ENCODE results near the gene ITPRIPL1. TPM values are rescaled to one million over a fixed set of nuclear protein-coding genes. Genes with fewer than 3 reads are reported as not detected.

The ITPRIPL1 gene
- polyA plus RNA-seq, 1 donor from 2014 or later: not detected

DNA sequence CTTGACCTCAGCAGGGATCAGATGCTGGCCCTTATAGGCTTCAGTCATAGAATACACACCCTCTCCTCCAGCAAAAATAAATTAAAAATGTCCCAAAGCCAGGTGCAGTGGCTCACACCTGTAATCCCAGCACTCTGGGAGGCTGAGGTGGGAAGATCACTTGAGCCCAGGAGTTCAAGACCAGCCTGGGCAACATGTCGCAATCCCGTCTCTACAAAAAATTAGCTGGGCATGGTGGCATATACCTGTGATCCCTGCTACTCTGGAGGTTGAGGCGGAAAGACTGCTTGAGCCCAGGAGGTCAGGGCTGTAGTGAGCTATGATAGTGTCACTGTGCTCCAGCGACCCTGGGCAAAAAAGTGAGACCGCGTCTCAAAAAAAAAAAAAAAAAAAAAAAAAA is 4.8 kb downstream of the ITPRIPL1 start:
- no peak overlapping the region for H3K4me2 ChIP-seq (ENCODE audit: low read length)
- no peak overlapping the region for H2AFZ ChIP-seq (ENCODE audit: low read depth, low read length)
- no peaks in the 10 kb centered on the region for H3K36me3 ChIP-seq (ENCODE audit: insufficient read depth, low read length)
- no peaks in the 10 kb centered on the region for H3F3A ChIP-seq (ENCODE audit: insufficient read depth, low read length, poor library complexity, severe bottlenecking)
- H3K9me2 ChIP-seq (ENCODE audit: insufficient read depth, low read length): no peaks in the 10 kb centered on the region
- peaks cover 16% of the 10 kb centered on the region for H3K27me3 ChIP-seq (ENCODE audit: insufficient read depth, low read depth, low read length)
- TF ChIP-seq EZH2 (IDR thresholded peaks at IDR 0.05; ENCODE audit: borderline replicate concordance, insufficient read depth, low read length, poor library complexity, severe bottlenecking): no peak
- no peak for TF ChIP-seq POLR2AphosphoS5 (IDR thresholded peaks at IDR 0.05)
- TF ChIP-seq SMC3 (conservative IDR thresholded peaks at IDR 0.05; ENCODE audit: poor library complexity): no peak
- TF ChIP-seq EP300 (conservative IDR thresholded peaks at IDR 0.05; ENCODE audit: poor library complexity, severe bottlenecking): no peak
- TF ChIP-seq, protein P1, sequence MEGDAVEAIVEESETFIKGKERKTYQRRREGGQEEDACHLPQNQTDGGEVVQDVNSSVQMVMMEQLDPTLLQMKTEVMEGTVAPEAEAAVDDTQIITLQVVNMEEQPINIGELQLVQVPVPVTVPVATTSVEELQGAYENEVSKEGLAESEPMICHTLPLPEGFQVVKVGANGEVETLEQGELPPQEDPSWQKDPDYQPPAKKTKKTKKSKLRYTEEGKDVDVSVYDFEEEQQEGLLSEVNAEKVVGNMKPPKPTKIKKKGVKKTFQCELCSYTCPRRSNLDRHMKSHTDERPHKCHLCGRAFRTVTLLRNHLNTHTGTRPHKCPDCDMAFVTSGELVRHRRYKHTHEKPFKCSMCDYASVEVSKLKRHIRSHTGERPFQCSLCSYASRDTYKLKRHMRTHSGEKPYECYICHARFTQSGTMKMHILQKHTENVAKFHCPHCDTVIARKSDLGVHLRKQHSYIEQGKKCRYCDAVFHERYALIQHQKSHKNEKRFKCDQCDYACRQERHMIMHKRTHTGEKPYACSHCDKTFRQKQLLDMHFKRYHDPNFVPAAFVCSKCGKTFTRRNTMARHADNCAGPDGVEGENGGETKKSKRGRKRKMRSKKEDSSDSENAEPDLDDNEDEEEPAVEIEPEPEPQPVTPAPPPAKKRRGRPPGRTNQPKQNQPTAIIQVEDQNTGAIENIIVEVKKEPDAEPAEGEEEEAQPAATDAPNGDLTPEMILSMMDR (IDR thresholded peaks at IDR 0.05; ENCODE audit: poor library complexity, severe bottlenecking): no peak
- TF ChIP-seq RAD21 (conservative IDR thresholded peaks at IDR 0.05): no peak
- TF ChIP-seq, protein P2, sequence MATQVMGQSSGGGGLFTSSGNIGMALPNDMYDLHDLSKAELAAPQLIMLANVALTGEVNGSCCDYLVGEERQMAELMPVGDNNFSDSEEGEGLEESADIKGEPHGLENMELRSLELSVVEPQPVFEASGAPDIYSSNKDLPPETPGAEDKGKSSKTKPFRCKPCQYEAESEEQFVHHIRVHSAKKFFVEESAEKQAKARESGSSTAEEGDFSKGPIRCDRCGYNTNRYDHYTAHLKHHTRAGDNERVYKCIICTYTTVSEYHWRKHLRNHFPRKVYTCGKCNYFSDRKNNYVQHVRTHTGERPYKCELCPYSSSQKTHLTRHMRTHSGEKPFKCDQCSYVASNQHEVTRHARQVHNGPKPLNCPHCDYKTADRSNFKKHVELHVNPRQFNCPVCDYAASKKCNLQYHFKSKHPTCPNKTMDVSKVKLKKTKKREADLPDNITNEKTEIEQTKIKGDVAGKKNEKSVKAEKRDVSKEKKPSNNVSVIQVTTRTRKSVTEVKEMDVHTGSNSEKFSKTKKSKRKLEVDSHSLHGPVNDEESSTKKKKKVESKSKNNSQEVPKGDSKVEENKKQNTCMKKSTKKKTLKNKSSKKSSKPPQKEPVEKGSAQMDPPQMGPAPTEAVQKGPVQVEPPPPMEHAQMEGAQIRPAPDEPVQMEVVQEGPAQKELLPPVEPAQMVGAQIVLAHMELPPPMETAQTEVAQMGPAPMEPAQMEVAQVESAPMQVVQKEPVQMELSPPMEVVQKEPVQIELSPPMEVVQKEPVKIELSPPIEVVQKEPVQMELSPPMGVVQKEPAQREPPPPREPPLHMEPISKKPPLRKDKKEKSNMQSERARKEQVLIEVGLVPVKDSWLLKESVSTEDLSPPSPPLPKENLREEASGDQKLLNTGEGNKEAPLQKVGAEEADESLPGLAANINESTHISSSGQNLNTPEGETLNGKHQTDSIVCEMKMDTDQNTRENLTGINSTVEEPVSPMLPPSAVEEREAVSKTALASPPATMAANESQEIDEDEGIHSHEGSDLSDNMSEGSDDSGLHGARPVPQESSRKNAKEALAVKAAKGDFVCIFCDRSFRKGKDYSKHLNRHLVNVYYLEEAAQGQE (IDR thresholded peaks at IDR 0.05; ENCODE audit: borderline replicate concordance): no peak
- TF ChIP-seq TAF1 (IDR thresholded peaks at IDR 0.05; ENCODE audit: low read depth): no peak
- H3K79me2 ChIP-seq (replicated peaks; ENCODE audit: insufficient read depth, low read length): no peaks in the 10 kb centered on the region
- no peaks in the 10 kb centered on the region for H3K9me3 ChIP-seq (ENCODE audit: low read length)
- H4K20me1 ChIP-seq (ENCODE audit: insufficient read depth): no peaks in the 10 kb centered on the region
- no peak overlapping the region for H3K27ac ChIP-seq (ENCODE audit: low read length)
- no peak overlapping the region for H3K9ac ChIP-seq (ENCODE audit: low read length)
- H3K4me3 ChIP-seq (ENCODE audit: low read length): no peak overlapping the region

DNA sequence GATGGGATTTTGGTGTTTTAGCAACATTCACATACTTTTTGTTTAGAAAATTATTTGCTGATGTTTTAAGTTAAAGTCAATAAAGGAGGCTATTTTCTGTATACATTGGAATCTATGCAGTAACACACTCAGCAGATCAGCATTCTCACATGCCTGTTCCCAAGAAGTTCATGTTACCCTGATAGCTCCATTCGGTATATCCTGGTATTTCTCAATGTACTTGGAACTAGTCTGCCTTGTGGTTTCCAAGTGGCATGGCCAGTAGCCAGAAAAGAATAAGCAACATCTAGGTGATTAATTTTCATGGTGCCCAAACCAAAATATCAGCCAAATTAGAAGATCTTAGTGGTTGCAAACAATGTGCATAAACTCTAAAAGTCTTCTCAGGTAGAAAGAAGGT is 5.3 kb downstream of the ITPRIPL1 start:
- Histone ChIP-seq H3K79me2 (replicated peaks; ENCODE audit: insufficient read depth, low read length) (no peaks in the 10 kb centered on the region), H3K4me2 (ENCODE audit: low read length) (no peak overlapping the region)
- TF ChIP-seq TAF1 (IDR thresholded peaks at IDR 0.05; ENCODE audit: low read depth): no peak
- no peak for TF ChIP-seq MXI1 (conservative IDR thresholded peaks at IDR 0.05; ENCODE audit: poor library complexity, severe bottlenecking)
- TF ChIP-seq EP300 (conservative IDR thresholded peaks at IDR 0.05; ENCODE audit: poor library complexity, severe bottlenecking): no peak
- TF ChIP-seq EZH2 (IDR thresholded peaks at IDR 0.05; ENCODE audit: borderline replicate concordance, insufficient read depth, low read length, poor library complexity, severe bottlenecking): no peak
- TF ChIP-seq, protein P2 (IDR thresholded peaks at IDR 0.05; ENCODE audit: borderline replicate concordance): no peak
- no peak for TF ChIP-seq RAD21 (conservative IDR thresholded peaks at IDR 0.05)
- TF ChIP-seq, protein P1 (IDR thresholded peaks at IDR 0.05; ENCODE audit: poor library complexity, severe bottlenecking): no peak
- no peak for TF ChIP-seq POLR2AphosphoS5 (IDR thresholded peaks at IDR 0.05)
- TF ChIP-seq SMC3 (conservative IDR thresholded peaks at IDR 0.05; ENCODE audit: poor library complexity): no peak

More for the DNA sequence above, 5.3 kb downstream of the ITPRIPL1 start:
- Histone ChIP-seq H3K4me3 (ENCODE audit: low read length) (no peak overlapping the region), H3K9ac (ENCODE audit: low read length) (no peak overlapping the region), H3K9me3 (ENCODE audit: low read length) (no peaks in the 10 kb centered on the region), H3K9me2 (ENCODE audit: insufficient read depth, low read length) (no peaks in the 10 kb centered on the region), H3K36me3 (ENCODE audit: insufficient read depth, low read length) (no peaks in the 10 kb centered on the region), H3K27me3 (ENCODE audit: insufficient read depth, low read depth, low read length) (peaks cover 10% of the 10 kb centered on the region), H4K20me1 (ENCODE audit: insufficient read depth) (no peaks in the 10 kb centered on the region), H3K27ac (ENCODE audit: low read length) (no peak overlapping the region), H2AFZ (ENCODE audit: low read depth, low read length) (no peak overlapping the region), H3F3A (ENCODE audit: insufficient read depth, low read length, poor library complexity, severe bottlenecking) (no peaks in the 10 kb centered on the region)

All from neural cell (in vitro differentiated cells).